WTC11 (cell line): ENCODE data around the gene BACH2. TPM values are rescaled to one million over a fixed set of nuclear protein-coding genes. Genes with fewer than 3 reads are reported as not detected.

Source experiments
- ATAC-seq: fragments of 200-7000 bp; cut with Tn5 transposase; 2 replicates; pipeline ENCODE4 v1.10.0; 2021; ENCODE audit warnings: mild to moderate bottlenecking, moderate library complexity
- CTCF ChIA-PET: fragments of 300-600 bp; sonication (Branson Sonifier 250); formaldehyde crosslinking; loops from one replicate; lab custom pipeline; 2021; ENCODE audit warnings: antibody characterized with exemption; lab: Charles Lee
- POLR2A ChIA-PET: fragments of 350-600 bp; sonication (Branson Sonifier 250); formaldehyde crosslinking; loops from one replicate; lab custom pipeline; 2021; ENCODE audit warnings: antibody characterized with exemption; lab: Charles Lee
- DNase-seq: peaks from one replicate; pipeline ENCODE4 v3.0.0; 2021; ENCODE audit warnings: low spot score
- H3K27ac Mint-ChIP-seq: 2 replicates; pipeline ENCODE4 v1.8.0; 2021; ENCODE audit warnings: mixed read lengths
- H3K27me3 Mint-ChIP-seq: 2 replicates; pipeline ENCODE4 v1.8.0; 2021; ENCODE audit warnings: low read depth, mild to moderate bottlenecking, moderate library complexity, mixed read lengths
- H3K36me3 Mint-ChIP-seq: 2 replicates; pipeline ENCODE4 v1.8.0; 2021; ENCODE audit warnings: mixed read lengths
- H3K4me1 Mint-ChIP-seq: 2 replicates; pipeline ENCODE4 v1.8.0; 2022; ENCODE audit warnings: mixed read lengths
- H3K4me3 Mint-ChIP-seq: 2 replicates; pipeline ENCODE4 v1.8.0; 2021; ENCODE audit warnings: mild to moderate bottlenecking, moderate library complexity, mixed read lengths
- H3K9me3 Mint-ChIP-seq: 2 replicates; pipeline ENCODE4 v1.8.0; 2021; ENCODE audit warnings: mixed read lengths
- AFF4 ChIP-seq: sonication (generic); formaldehyde crosslinking; IDR thresholded peaks from 2 replicates; pipeline ENCODE4 v1.8.1; 2023; ENCODE audit warnings: mild to moderate bottlenecking, missing genetic modification reagents, borderline replicate concordance
- CDX4 ChIP-seq: fragments of 250-450 bp; sonication (Bioruptor Pico); IDR thresholded peaks from 2 replicates; pipeline ENCODE4 v1.9.0; 2021; ENCODE audit warnings: moderate library complexity, mild to moderate bottlenecking, inconsistent platforms, borderline replicate concordance
- E2F1 ChIP-seq: sonication (generic); formaldehyde crosslinking; IDR thresholded peaks from 2 replicates; pipeline ENCODE4 v1.8.0; 2022; ENCODE audit warnings: mild to moderate bottlenecking, missing genetic modification reagents
- E2F5 ChIP-seq: sonication (generic); formaldehyde crosslinking; IDR thresholded peaks from 2 replicates; pipeline ENCODE4 v1.8.1; 2022; ENCODE audit warnings: mild to moderate bottlenecking, moderate library complexity, missing genetic modification reagents
- EMX1 ChIP-seq: fragments of 250-450 bp; sonication (Bioruptor Pico); IDR thresholded peaks from 2 replicates; pipeline ENCODE4 v1.8.0; 2021; ENCODE audit warnings: mild to moderate bottlenecking
- FOXK1 ChIP-seq: sonication (generic); formaldehyde crosslinking; IDR thresholded peaks from 2 replicates; pipeline ENCODE4 v1.8.0; 2022; ENCODE audit warnings: mild to moderate bottlenecking, moderate library complexity, missing genetic modification reagents
- OVOL2 ChIP-seq: fragments of 250-450 bp; sonication (Bioruptor Pico); IDR thresholded peaks from 2 replicates; pipeline ENCODE4 v1.9.0; 2021; ENCODE audit warnings: mild to moderate bottlenecking, borderline replicate concordance
- RELA ChIP-seq: sonication (generic); formaldehyde crosslinking; IDR thresholded peaks from 2 replicates; pipeline ENCODE4 v1.8.1; 2022; ENCODE audit warnings: missing genetic modification reagents, mild to moderate bottlenecking, borderline replicate concordance
- STAT6 ChIP-seq: sonication (generic); formaldehyde crosslinking; conservative IDR thresholded peaks from 2 replicates; pipeline ENCODE4 v1.8.1; 2023; ENCODE audit warnings: mild to moderate bottlenecking, low read depth, missing genetic modification reagents, moderate library complexity
- USF2 ChIP-seq: sonication (generic); formaldehyde crosslinking; IDR thresholded peaks from 2 replicates; pipeline ENCODE4 v1.8.1; 2023; ENCODE audit warnings: mild to moderate bottlenecking, missing genetic modification reagents, moderate library complexity
- ZMAT4 ChIP-seq: fragments of 250-450 bp; sonication (Bioruptor Pico); IDR thresholded peaks from 2 replicates; pipeline ENCODE4 v1.9.0; 2021; ENCODE audit warnings: mild to moderate bottlenecking
- ZNF423 ChIP-seq: fragments of 250-450 bp; sonication (Bioruptor Pico); IDR thresholded peaks from 2 replicates; pipeline ENCODE4 v2.1.2; 2022; ENCODE audit warnings: mild to moderate bottlenecking, moderate library complexity
- total RNA-seq: library from RNA; stranded (reverse); gene quantifications from 3 replicates; pipeline ENCODE4 v1.2.3, GENCODE V29; 2021

Gene BACH2
- total RNA-seq, 1 experiment from 2014 or later = 5.9 TPM

GRCh38 chr6:89941031-89941762, 355.4 kb downstream of the BACH2 start:
- DNase-seq = no peak
- ATAC-seq = no peak
- H3K27me3 Mint-ChIP-seq = no peaks in the 10 kb centered on the region
- no peaks in the 10 kb centered on the region for H3K4me1 Mint-ChIP-seq
- ChIA-PET POLR2A (no interaction called here), CTCF (interaction anchor here (0.5 to 6.3 kb wide), 97 partner anchors 7 to 669 kb away, joined by 3 to 124 read pairs (median 5); partner anchors contain the start of gene CASP8AP2)
- no peak overlapping the region for H3K4me3 Mint-ChIP-seq
- peaks cover 8% of the 10 kb centered on the region for H3K9me3 Mint-ChIP-seq
- TF ChIP-seq ZNF423 (no peak), E2F1 (no peak), RELA (no peak), ZMAT4 (CRISPR knock-in tag) (no peak), OVOL2 (CRISPR knock-in tag) (no peak), EMX1 (CRISPR knock-in tag) (no peak), STAT6 (CRISPR knock-in tag) (no peak), E2F5 (CRISPR knock-in tag) (no peak), USF2 (CRISPR knock-in tag) (no peak), CDX4 (CRISPR knock-in tag) (no peak), FOXK1 (CRISPR knock-in tag) (no peak), AFF4 (no peak)
- H3K36me3 Mint-ChIP-seq = no peaks in the 10 kb centered on the region
- H3K27ac Mint-ChIP-seq = no peak overlapping the region
